H1 (cell line): ENCODE measurements around the gene SNTG2. TPM values are rescaled to one million over a fixed set of nuclear protein-coding genes. Genes with fewer than 3 reads are reported as not detected.
A peak's percentile ranks its signal among the peaks of the same experiment; 100 is the strongest.

Experiments
- CTCF ChIA-PET: fragments of 300-600 bp; sonication (Branson Sonifier 250); formaldehyde crosslinking; loops from one replicate; lab custom pipeline; 2021; ENCODE audit not compliant: partially characterized antibody; lab: Charles Lee
- POLR2A ChIA-PET: fragments of 300-600 bp; sonication (Branson Sonifier 250); formaldehyde crosslinking; loops from one replicate; lab custom pipeline; 2021; ENCODE audit warnings: inconsistent platforms; ENCODE audit not compliant: partially characterized antibody; lab: Charles Lee
- DNase-seq, 2 experiments: peaks; one replicate each; pipeline versions ENCODE4 v3.0.0 to v3.0.0-alpha.2; 2010 to 2022; ENCODE audit warnings: low spot score in 2 of 2, low read depth in 1 of 2, mixed read lengths in 1 of 2
- FAIRE-seq: peaks from 2 replicates; lab custom pipeline; 2011; peaks lifted over from hg19 to GRCh38; lab: Jason Lieb, UNC
- H2AFZ ChIP-seq: 2 replicates; pipeline ENCODE4 v1.8.1; 2012; ENCODE audit warnings: low read length, inconsistent platforms
- H2AK5ac ChIP-seq: 2 replicates; pipeline ENCODE4 v1.6.1; 2013; ENCODE audit warnings: low read depth, low read length
- H2BK120ac ChIP-seq: replicated peaks from 2 replicates; pipeline ENCODE3; 2013; ENCODE audit warnings: low read depth, low read length, inconsistent platforms
- H2BK12ac ChIP-seq: 2 replicates; pipeline ENCODE4 v1.6.1; 2013; ENCODE audit warnings: low read depth, low read length
- H2BK15ac ChIP-seq: 2 replicates; pipeline ENCODE4 v1.6.1; 2013; ENCODE audit warnings: low read length
- H2BK20ac ChIP-seq: 2 replicates; pipeline ENCODE4 v1.6.1; 2013; ENCODE audit warnings: low read length
- H2BK5ac ChIP-seq: 2 replicates; pipeline ENCODE4 v1.6.1; 2013; ENCODE audit warnings: low read depth, low read length
- H3K14ac ChIP-seq: 2 replicates; pipeline ENCODE4 v1.6.1; 2013; ENCODE audit warnings: inconsistent platforms; ENCODE audit not compliant: insufficient read length
- H3K18ac ChIP-seq: 2 replicates; pipeline ENCODE4 v1.6.1; 2013; ENCODE audit warnings: low read length; ENCODE audit errors: extremely low read depth
- H3K23ac ChIP-seq: 2 replicates; pipeline ENCODE4 v1.6.1; 2013; ENCODE audit warnings: inconsistent platforms; ENCODE audit not compliant: insufficient read length
- H3K23me2 ChIP-seq: 2 replicates; pipeline ENCODE4 v1.6.1; 2013; ENCODE audit warnings: low read depth, low read length
- H3K27ac ChIP-seq: 2 replicates; pipeline ENCODE4 v1.6.1; 2011; ENCODE audit warnings: low read depth, low read length, inconsistent platforms
- H3K27me3 ChIP-seq, 4 experiments: replicated peaks in 1 of 4; 1 replicate in 1 of 4; 2 replicates in 3 of 4; pipeline versions ENCODE4 v1.6.1 to v1.8.1; 2011 to 2013; ENCODE audit warnings: low read length in 3 of 4, mild to moderate bottlenecking in 3 of 4, inconsistent platforms in 2 of 4, mixed read lengths in 2 of 4, moderate library complexity in 1 of 4; ENCODE audit not compliant: control insufficient read depth in 3 of 4, insufficient read depth in 3 of 4; ENCODE audit errors: extremely low read depth in 1 of 4
- H3K36me3 ChIP-seq, 4 experiments: 2 replicates each; pipeline versions ENCODE4 v1.6.1 to v1.8.1; 2011 to 2013; ENCODE audit warnings: mild to moderate bottlenecking in 4 of 4, low read length in 3 of 4, moderate library complexity in 2 of 4, control low read depth in 1 of 4, inconsistent platforms in 1 of 4; ENCODE audit not compliant: insufficient read depth in 4 of 4, control insufficient read depth in 2 of 4
- H3K4ac ChIP-seq: replicated peaks from 2 replicates; pipeline ENCODE3; 2013; ENCODE audit warnings: low read length, low read depth, mixed read lengths, inconsistent platforms; ENCODE audit not compliant: insufficient read length
- H3K4me1 ChIP-seq, 4 experiments: replicated peaks in 1 of 4; 1 replicate in 1 of 4; 2 replicates in 3 of 4; pipeline versions ENCODE4 v1.6.1 to v1.8.1; 2011 to 2013; ENCODE audit warnings: low read length in 3 of 4, inconsistent platforms in 2 of 4, mixed read lengths in 1 of 4; ENCODE audit not compliant: insufficient read depth in 4 of 4, control insufficient read depth in 3 of 4
- H3K4me2 ChIP-seq, 2 experiments: 2 replicates each; pipeline versions ENCODE4 v1.6.1 to v1.8.1; 2011 to 2013; ENCODE audit warnings: low read depth in 2 of 2, low read length in 2 of 2, control low read depth in 1 of 2, inconsistent platforms in 1 of 2, mild to moderate bottlenecking in 1 of 2; ENCODE audit not compliant: insufficient read depth in 1 of 2
- H3K4me3 ChIP-seq, 4 experiments: fragments of 200-600, 300-600 bp in 1 of 4; sonication (generic), shearing (Covaris generic), sonication (Bioruptor Twin) in 1 of 4; 2 replicates each; pipeline versions ENCODE4 v1.5.1 to v1.8.1; 2011 to 2016; ENCODE audit warnings: low read length in 4 of 4, low read depth in 3 of 4, control low read depth in 2 of 4, inconsistent platforms in 2 of 4, mild to moderate bottlenecking in 2 of 4, mixed read lengths in 1 of 4, moderate library complexity in 1 of 4; ENCODE audit not compliant: insufficient read depth in 2 of 4; ENCODE audit errors: extremely low read depth in 1 of 4
- H3K56ac ChIP-seq: replicated peaks from 2 replicates; pipeline ENCODE3; 2013; ENCODE audit warnings: low read depth, mild to moderate bottlenecking, mixed read lengths, low read length, inconsistent platforms; ENCODE audit not compliant: insufficient read length
- H3K79me1 ChIP-seq: 2 replicates; pipeline ENCODE4 v1.6.1; 2013; ENCODE audit warnings: low read depth, low read length, control low read depth
- H3K79me2 ChIP-seq, 2 experiments: 2 replicates each; pipeline versions ENCODE4 v1.6.1 to v1.8.1; 2012 to 2013; ENCODE audit warnings: low read length in 2 of 2, mild to moderate bottlenecking in 2 of 2, inconsistent platforms in 1 of 2; ENCODE audit not compliant: insufficient read depth in 2 of 2, control insufficient read depth in 1 of 2
- H3K9ac ChIP-seq, 4 experiments: replicated peaks in 1 of 4; 1 replicate in 1 of 4; 2 replicates in 3 of 4; pipeline versions ENCODE4 v1.6.1 to v1.8.1; 2011 to 2013; ENCODE audit warnings: low read depth in 3 of 4, low read length in 3 of 4, control low read depth in 2 of 4, mild to moderate bottlenecking in 2 of 4, moderate library complexity in 2 of 4, inconsistent platforms in 1 of 4; ENCODE audit errors: extremely low read depth in 1 of 4
- H3K9me3 ChIP-seq, 2 experiments: 2 replicates each; pipeline versions ENCODE4 v1.6.1 to v1.8.1; 2012 to 2013; ENCODE audit warnings: mild to moderate bottlenecking in 2 of 2, moderate library complexity in 2 of 2, control low read depth in 1 of 2, inconsistent platforms in 1 of 2, low read depth in 1 of 2, low read length in 1 of 2, mixed read lengths in 1 of 2; ENCODE audit not compliant: insufficient read depth in 2 of 2
- H4K20me1 ChIP-seq, 2 experiments: replicated peaks in 1 of 2; 2 replicates each; pipeline versions ENCODE3 to v1.8.1; 2011 to 2013; ENCODE audit warnings: inconsistent platforms in 2 of 2, low read length in 2 of 2, mild to moderate bottlenecking in 1 of 2; ENCODE audit not compliant: insufficient read depth in 2 of 2, control insufficient read depth in 1 of 2
- H4K5ac ChIP-seq: 2 replicates; pipeline ENCODE4 v1.6.1; 2013; ENCODE audit warnings: low read length, low read depth, mixed read lengths, inconsistent platforms; ENCODE audit not compliant: insufficient read length
- H4K8ac ChIP-seq: 2 replicates; pipeline ENCODE4 v1.8.0; 2013; ENCODE audit warnings: mild to moderate bottlenecking, moderate library complexity, low read length, inconsistent platforms; ENCODE audit not compliant: insufficient read depth; ENCODE audit errors: extremely low read depth
- H4K91ac ChIP-seq: replicated peaks from 2 replicates; pipeline ENCODE3; 2013; ENCODE audit warnings: low read length, mixed read lengths, inconsistent platforms; ENCODE audit not compliant: insufficient read length
- CBX5 ChIP-seq: fragments of 300-800, 300-1000 bp; sonication (generic); IDR thresholded peaks from 2 replicates; pipeline ENCODE4 v1.7.1; 2016; ENCODE audit warnings: antibody characterized with exemption, low read length, low read depth
- CHD2 ChIP-seq: IDR thresholded peaks from 2 replicates; pipeline ENCODE4 v1.6.1; 2012; ENCODE audit warnings: low read length, improper control_type of control experiment
- EP300 ChIP-seq, 2 experiments: IDR thresholded peaks; 1 replicate in 1 of 2; 2 replicates in 1 of 2; pipeline ENCODE4 v1.6.1; 2011 to 2012; ENCODE audit warnings: low read depth in 2 of 2, low read length in 2 of 2, mild to moderate bottlenecking in 2 of 2, borderline replicate concordance in 1 of 2, inconsistent platforms in 1 of 2, moderate library complexity in 1 of 2
- GTF2F1 ChIP-seq: IDR thresholded peaks from 2 replicates; pipeline ENCODE4 v1.6.1; 2012; ENCODE audit warnings: low read depth, low read length, improper control_type of control experiment, borderline replicate concordance
- HDAC2 ChIP-seq, 2 experiments: fragments of 300-600 bp in 1 of 2; sonication (generic) in 1 of 2; IDR thresholded peaks; 2 replicates each; pipeline ENCODE4 v1.6.1; 2011 to 2012; ENCODE audit warnings: low read depth in 2 of 2, low read length in 2 of 2, mild to moderate bottlenecking in 2 of 2, moderate library complexity in 2 of 2, borderline replicate concordance in 1 of 2, inconsistent platforms in 1 of 2
- JUND ChIP-seq: IDR thresholded peaks from 2 replicates; pipeline ENCODE4 v1.6.1; 2011; ENCODE audit warnings: mild to moderate bottlenecking, improper control_type of control experiment, low read length
- NANOG ChIP-seq: IDR thresholded peaks from 2 replicates; pipeline ENCODE4 v1.6.1; 2011; ENCODE audit warnings: low read length, low read depth, mild to moderate bottlenecking, inconsistent platforms; ENCODE audit not compliant: insufficient read depth, poor library complexity, severe bottlenecking
- PHF8 ChIP-seq: fragments of 200-600 bp; sonication (generic); conservative IDR thresholded peaks from 2 replicates; pipeline ENCODE4 v1.7.1; 2012; ENCODE audit warnings: low read depth, mild to moderate bottlenecking, inconsistent platforms, low read length, moderate library complexity
- RBBP5 ChIP-seq: IDR thresholded peaks from 2 replicates; pipeline ENCODE4 v1.7.1; 2012; ENCODE audit warnings: low read depth, mild to moderate bottlenecking, inconsistent platforms, low read length, moderate library complexity, borderline replicate concordance
- SIX5 ChIP-seq: IDR thresholded peaks from 2 replicates; pipeline ENCODE4 v1.6.1; 2011; ENCODE audit warnings: mild to moderate bottlenecking, low read depth, low read length
- SP1 ChIP-seq: IDR thresholded peaks from 2 replicates; pipeline ENCODE4 v1.6.1; 2011; ENCODE audit warnings: low read depth, low read length
- WGBS, 2 experiments: shearing (Covaris generic) in 1 of 2; methylation state at CpG; one replicate each; pipeline versions ENCODE4 v1.1.6 to v1.1.7; 2013 to 2015; ENCODE audit warnings: low lambda C conversion rate in 2 of 2, mixed read lengths in 2 of 2, inconsistent platforms in 1 of 2, low coverage in 1 of 2, missing lambda C conversion rate in 1 of 2; ENCODE audit not compliant: insufficient replicate concordance in 2 of 2, insufficient coverage in 1 of 2, insufficient read length in 1 of 2; ENCODE audit errors: extremely low coverage in 1 of 2, missing lambda C conversion rate in 1 of 2; 5-methylcytosine and 5-hydroxymethylcytosine counted together
- polyA plus RNA-seq, 7 experiments: library from polyadenylated mRNA; depleted of rRNA in 3 of 7; stranded (reverse) in 5 of 7; unstranded in 2 of 7; fragments of >200 nt in 5 of 7; fragments of 200-250 nt in 2 of 7; gene quantifications; 1 replicate in 5 of 7; 2 replicates in 1 of 7; 4 replicates in 1 of 7; pipeline versions ENCODE4 v1.2.1 to v1.2.3, GENCODE V29; 2011 to 2013; ENCODE audit warnings: missing spikeins in 2 of 7, mixed read lengths in 2 of 7
- total RNA-seq: library from RNA; stranded (reverse); fragmentation: NEBNext Ultra II Directional; extraction: Animal tissue kit (Norgen Biotek cat#: 25700); gene quantifications from 2 replicates; pipeline ENCODE4 v1.2.1, GENCODE V29; 2021
- TF ChIP-seq, protein P1 (sequence below): IDR thresholded peaks from 2 replicates; pipeline ENCODE4 v1.6.1; 2011; ENCODE audit warnings: low read depth, mild to moderate bottlenecking, low read length; ENCODE audit not compliant: insufficient read depth

SNTG2 gene
- total and polyA plus RNA-seq, 2 of the 8 experiments (the other 6 are each of a cell fraction or from before 2014, with no cell fraction given) = 6.6 to 18.1 TPM

DNA sequence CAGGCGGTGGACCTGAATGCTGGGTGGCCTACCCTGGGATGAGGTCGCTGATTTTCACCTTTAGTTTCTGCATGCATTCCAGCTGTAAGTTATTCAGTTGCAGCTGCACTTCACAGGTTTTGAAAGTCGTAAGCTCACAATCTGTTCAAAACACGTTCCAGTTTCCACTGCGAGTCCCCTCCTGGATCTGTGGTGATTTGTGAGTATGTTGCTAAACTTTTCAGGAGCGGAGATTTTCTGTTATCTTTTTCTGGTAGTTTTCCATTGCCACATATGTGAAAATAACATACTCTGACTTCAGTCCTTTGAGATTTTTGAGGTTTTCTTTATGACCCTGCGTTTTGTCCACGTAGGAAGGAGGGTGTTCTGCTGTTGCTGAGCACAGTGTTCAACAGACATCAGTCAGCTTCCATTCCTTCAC, 102.1 kb downstream of the SNTG2 start:
- no peak overlapping the region for H2BK20ac ChIP-seq
- H3K27me3 ChIP-seq = 0 out of 7 replicates have a peak, but pooled peaks cover 0 to 3% (median 0%) of the 10 kb centered on the region in 4 experiments
- H3K4me2 ChIP-seq = peak overlapping the region in 1 of 2 experiments; percentile 40; a peak in 1 of 4 replicates
- H3K56ac ChIP-seq = no peak overlapping the region
- POLR2A ChIA-PET = interaction anchor here (0.6 to 1.1 kb wide), 2 partner anchors 19 to 573 kb away, joined by 3 read pairs; no protein-coding TSS in a partner anchor
- peaks cover 0 to 52% of the 10 kb centered on the region in 2 experiments; a peak in 2 of 4 replicates for H3K79me2 ChIP-seq
- no peak overlapping the region for H3K18ac ChIP-seq
- no peak overlapping the region for H2AFZ ChIP-seq
- peak; percentile 55 for FAIRE-seq
- H2BK12ac ChIP-seq = no peak overlapping the region
- H3K79me1 ChIP-seq = peaks cover 2% of the 10 kb centered on the region; the same call in 1 of the 2 replicates
- peaks cover 11 to 15% of the 10 kb centered on the region in 2 experiments; a peak in 3 of 4 replicates for H3K9me3 ChIP-seq
- H4K5ac ChIP-seq = no peak overlapping the region
- no peak overlapping the region for H2AK5ac ChIP-seq
- H3K36me3 ChIP-seq = peaks cover 0 to 6% (median 3%) of the 10 kb centered on the region in 4 experiments; a peak in 2 of 8 replicates
- H3K4me1 ChIP-seq = peaks cover 0 to 16% (median 11%) of the 10 kb centered on the region in 4 experiments; a peak in 5 of 7 replicates
- no peak overlapping the region for H2BK120ac ChIP-seq
- CTCF ChIA-PET = interaction anchor here (0.6 kb wide), 1 partner anchor 829 kb away, joined by 3 read pairs; no protein-coding TSS in a partner anchor
- peaks cover 0 to 10% of the 10 kb centered on the region in 2 experiments for H4K20me1 ChIP-seq
- no peak overlapping the region for H3K23ac ChIP-seq
- H2BK5ac ChIP-seq = no peak overlapping the region
- H3K4ac ChIP-seq = no peak overlapping the region
- DNase-seq = no peak
- H3K23me2 ChIP-seq = no peaks in the 10 kb centered on the region
- H4K91ac ChIP-seq = no peak overlapping the region
- no peak overlapping the region for H3K4me3 ChIP-seq
- H3K9ac ChIP-seq = no peak overlapping the region
- no peak overlapping the region for H2BK15ac ChIP-seq
- H3K27ac ChIP-seq = no peak overlapping the region
- no peak overlapping the region for H4K8ac ChIP-seq
- 80% methylated on average over 8 of the region's 8 CpGs; no CpG with 5 or more reads in 1 of the 2 experiments for WGBS, 2 experiments
- no peak overlapping the region for H3K14ac ChIP-seq
- no peak for TF ChIP-seq EP300 (IDR thresholded peaks at IDR 0.05; ENCODE audit: borderline replicate concordance in 1 of 2, low read depth in 2 of 2, low read length in 2 of 2)
- TF ChIP-seq, protein P1, sequence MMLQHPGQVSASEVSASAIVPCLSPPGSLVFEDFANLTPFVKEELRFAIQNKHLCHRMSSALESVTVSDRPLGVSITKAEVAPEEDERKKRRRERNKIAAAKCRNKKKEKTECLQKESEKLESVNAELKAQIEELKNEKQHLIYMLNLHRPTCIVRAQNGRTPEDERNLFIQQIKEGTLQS = no peak
- no peak for TF ChIP-seq GTF2F1
- no peak for TF ChIP-seq CHD2
- no peak for TF ChIP-seq PHF8
- TF ChIP-seq NANOG = no peak
- TF ChIP-seq SIX5 = no peak
- TF ChIP-seq RBBP5 = no peak
- no peak for TF ChIP-seq JUND
- TF ChIP-seq CBX5 = no peak
- TF ChIP-seq SP1 = no peak
- no peak for TF ChIP-seq HDAC2 (IDR thresholded peaks at IDR 0.05; ENCODE audit: borderline replicate concordance in 1 of 2, low read depth in 2 of 2, low read length in 2 of 2)
